ENCODE data around the gene KRT77. TPM values are rescaled to one million over a fixed set of nuclear protein-coding genes. Genes with fewer than 3 reads are reported as not detected.
A peak's percentile ranks its signal among the peaks of the same experiment; 100 is the strongest.

Gene KRT77
- total and polyA plus RNA-seq, 7 experiments from 2014 or later: 0.08 to 0.13 (median 0.10) TPM; not detected in 3

GRCh38 chr12:52699373-52699772 is 4.0 kb downstream of the KRT77 start:
- Mint-ChIP-seq H3K36me3 (peaks cover 0 to 3% (median 0%) of the 10 kb centered on the region in 5 donors), H3K27ac (peak overlapping the region in 2 of 9 donors; percentile 16 to 73), H3K27me3 (peaks cover 0 to 23% (median 0%) of the 10 kb centered on the region in 5 donors), H3K4me1 (peaks cover 0 to 20% (median 8%) of the 10 kb centered on the region in 7 donors), H3K4me3 (no peak overlapping the region), H3K9me3 (no peaks in the 10 kb centered on the region)
- Histone ChIP-seq H3K9me3 (ENCODE audit: control insufficient read depth in 2 of 3, low read length in 3 of 3) (no peaks in the 10 kb centered on the region), H3K4me3 (ENCODE audit: low read length) (no peak overlapping the region), H3K4me1 (ENCODE audit: control insufficient read depth in 2 of 2, insufficient read depth in 2 of 2, low read length in 2 of 2) (no peaks in the 10 kb centered on the region), H3K36me3 (ENCODE audit: control insufficient read depth in 2 of 3, insufficient read depth in 3 of 3, low read length in 3 of 3) (no peaks in the 10 kb centered on the region), H3K27ac (ENCODE audit: low read depth, low read length) (no peak overlapping the region), H3K27me3 (ENCODE audit: control insufficient read depth in 2 of 2, insufficient read depth in 2 of 2, low read length in 2 of 2) (no peaks in the 10 kb centered on the region)
- DNase-seq: no peak
- intact Hi-C loops (cut with micrococcal nuclease): no loop called here
- ATAC-seq: no peak
- ChIA-PET POLR2A (interaction anchor here (1.0 kb wide), 1 partner anchor 11 kb away, joined by 3 read pairs; no protein-coding TSS in a partner anchor), CTCF (no interaction called here)

- intact Hi-C loops (cut with micrococcal nuclease): no loop called here
- DNase-seq: no peak
- no peaks in the 10 kb centered on the region for H3K9me3 ChIP-seq (ENCODE audit: control insufficient read depth in 2 of 3, low read length in 3 of 3)
- Mint-ChIP-seq H3K4me1 (peaks cover 0 to 20% (median 7%) of the 10 kb centered on the region in 7 donors), H3K27me3 (peaks cover 0 to 22% (median 0%) of the 10 kb centered on the region in 5 donors), H3K36me3 (peaks cover 0 to 3% (median 0%) of the 10 kb centered on the region in 5 donors), H3K9me3 (no peaks in the 10 kb centered on the region), H3K27ac (peak overlapping the region in 2 of 9 donors; percentile 31 to 36), H3K4me3 (no peak overlapping the region)
- ChIA-PET CTCF (interaction anchor here (0.6 kb wide), 1 partner anchor 13 kb away, joined by 6 read pairs; no protein-coding TSS in a partner anchor), POLR2A (interaction anchor here (0.7 to 1.0 kb wide), 2 partner anchors 11 to 62 kb away, joined by 3 read pairs; no protein-coding TSS in a partner anchor)
- no peaks in the 10 kb centered on the region for H3K27me3 ChIP-seq (ENCODE audit: control insufficient read depth in 2 of 2, insufficient read depth in 2 of 2, low read length in 2 of 2)
- ATAC-seq: no peak
- H3K4me3 ChIP-seq (ENCODE audit: low read length): no peak overlapping the region
- no peak overlapping the region for H3K27ac ChIP-seq (ENCODE audit: low read depth, low read length)
- H3K4me1 ChIP-seq (ENCODE audit: control insufficient read depth in 2 of 2, insufficient read depth in 2 of 2, low read length in 2 of 2): no peaks in the 10 kb centered on the region
- H3K36me3 ChIP-seq (ENCODE audit: control insufficient read depth in 2 of 3, insufficient read depth in 3 of 3, low read length in 3 of 3): no peaks in the 10 kb centered on the region
Measured at GRCh38 chr12:52698651-52699340, 4.5 kb downstream of the KRT77 start.

- peaks cover 0 to under 1% (median 0%) of the 10 kb centered on the region in 5 donors for H3K36me3 Mint-ChIP-seq
- intact Hi-C loops (cut with micrococcal nuclease): no loop called here
- H3K36me3 ChIP-seq (ENCODE audit: control insufficient read depth in 2 of 3, insufficient read depth in 3 of 3, low read length in 3 of 3): no peaks in the 10 kb centered on the region
- ChIA-PET POLR2A (no interaction called here), CTCF (no interaction called here)
- H3K4me3 ChIP-seq (ENCODE audit: low read length): no peak overlapping the region
- H3K27ac Mint-ChIP-seq: no peak overlapping the region
- H3K27me3 ChIP-seq (ENCODE audit: control insufficient read depth in 2 of 2, insufficient read depth in 2 of 2, low read length in 2 of 2): no peaks in the 10 kb centered on the region
- H3K27me3 Mint-ChIP-seq: peaks cover 0 to 29% (median 0%) of the 10 kb centered on the region in 5 donors
- ATAC-seq (no peak), DNase-seq (no peak)
- H3K9me3 ChIP-seq (ENCODE audit: control insufficient read depth in 2 of 3, low read length in 3 of 3): no peaks in the 10 kb centered on the region
- H3K4me3 Mint-ChIP-seq: no peak overlapping the region
- peaks cover 0 to 6% of the 10 kb centered on the region in 2 donors for H3K4me1 ChIP-seq (ENCODE audit: control insufficient read depth in 2 of 2, insufficient read depth in 2 of 2, low read length in 2 of 2)
- no peaks in the 10 kb centered on the region for H3K9me3 Mint-ChIP-seq
- H3K4me1 Mint-ChIP-seq: peaks cover 0 to 32% (median 15%) of the 10 kb centered on the region in 7 donors
- H3K27ac ChIP-seq (ENCODE audit: low read depth, low read length): no peak overlapping the region
Measured at GRCh38 chr12:52697058-52697582, 6.2 kb downstream of the KRT77 start.

GRCh38 chr12:52696588-52696987 is 6.7 kb downstream of the KRT77 start:
- Mint-ChIP-seq H3K27ac (peak overlapping the region in 2 of 9 donors; percentile 73 to 76), H3K36me3 (no peaks in the 10 kb centered on the region), H3K9me3 (no peaks in the 10 kb centered on the region), H3K4me1 (peaks cover 0 to 33% (median 20%) of the 10 kb centered on the region in 7 donors), H3K27me3 (peaks cover 0 to 31% (median 0%) of the 10 kb centered on the region in 5 donors), H3K4me3 (no peak overlapping the region)
- H3K27ac ChIP-seq (ENCODE audit: low read depth, low read length): no peak overlapping the region
- H3K27me3 ChIP-seq (ENCODE audit: control insufficient read depth in 2 of 2, insufficient read depth in 2 of 2, low read length in 2 of 2): no peaks in the 10 kb centered on the region
- CTCF ChIA-PET: no interaction called here
- H3K4me3 ChIP-seq (ENCODE audit: low read length): no peak overlapping the region
- peaks cover 0 to 12% of the 10 kb centered on the region in 2 donors for H3K4me1 ChIP-seq (ENCODE audit: control insufficient read depth in 2 of 2, insufficient read depth in 2 of 2, low read length in 2 of 2)
- H3K9me3 ChIP-seq (ENCODE audit: control insufficient read depth in 2 of 3, low read length in 3 of 3): no peaks in the 10 kb centered on the region
- H3K36me3 ChIP-seq (ENCODE audit: control insufficient read depth in 2 of 3, insufficient read depth in 3 of 3, low read length in 3 of 3): no peaks in the 10 kb centered on the region
- intact Hi-C loops (cut with micrococcal nuclease): no loop called here
- POLR2A ChIA-PET: interaction anchor here (0.7 to 1.0 kb wide), 2 partner anchors 15 to 86 kb away, joined by 3 read pairs; no protein-coding TSS in a partner anchor
- ATAC-seq (no peak), DNase-seq (no peak)

GRCh38 chr12:52695039-52695438 is 8.3 kb downstream of the KRT77 start:
- peak overlapping the region in 1 of 9 donors; percentile 72 for H3K27ac Mint-ChIP-seq
- peaks cover 0 to 1% (median 0%) of the 10 kb centered on the region in 5 donors for H3K36me3 Mint-ChIP-seq

GRCh38 chr12:52694151-52694550 is 9.2 kb downstream of the KRT77 start:
- no peaks in the 10 kb centered on the region for H3K36me3 ChIP-seq (ENCODE audit: control insufficient read depth in 2 of 3, insufficient read depth in 3 of 3, low read length in 3 of 3)
- no peaks in the 10 kb centered on the region for H3K9me3 ChIP-seq (ENCODE audit: control insufficient read depth in 2 of 3, low read length in 3 of 3)
- no peak overlapping the region for H3K27ac ChIP-seq (ENCODE audit: low read depth, low read length)
- H3K27ac Mint-ChIP-seq: no peak overlapping the region
- intact Hi-C loops (cut with micrococcal nuclease): loop anchor here (5.0 kb wide), 2 partner anchors 47 to 178 kb away; no protein-coding TSS in a partner anchor
- no peaks in the 10 kb centered on the region for H3K9me3 Mint-ChIP-seq
- H3K27me3 Mint-ChIP-seq: peaks cover 0 to 53% (median 0%) of the 10 kb centered on the region in 5 donors
- H3K4me1 Mint-ChIP-seq: peaks cover 8 to 51% (median 42%) of the 10 kb centered on the region in 7 donors
- ATAC-seq (no peak), DNase-seq (no peak)
- peaks cover 0 to 1% (median 0%) of the 10 kb centered on the region in 5 donors for H3K36me3 Mint-ChIP-seq
- peaks cover 5 to 27% of the 10 kb centered on the region in 2 donors for H3K4me1 ChIP-seq (ENCODE audit: control insufficient read depth in 2 of 2, insufficient read depth in 2 of 2, low read length in 2 of 2)
- no peak overlapping the region for H3K4me3 ChIP-seq (ENCODE audit: low read length)
- CTCF ChIA-PET: interaction anchor here (1.3 kb wide), 1 partner anchor 83 kb away, joined by 3 read pairs; no protein-coding TSS in a partner anchor
- peak overlapping the region in 1 of 10 donors; percentile 32 for H3K4me3 Mint-ChIP-seq
- H3K27me3 ChIP-seq (ENCODE audit: control insufficient read depth in 2 of 2, insufficient read depth in 2 of 2, low read length in 2 of 2): no peaks in the 10 kb centered on the region
- POLR2A ChIA-PET: no interaction called here

More at GRCh38 chr12:52695039-52695438, 8.3 kb downstream of the KRT77 start:
- Mint-ChIP-seq H3K9me3 (no peaks in the 10 kb centered on the region), H3K4me3 (no peak overlapping the region), H3K4me1 (peaks cover 8 to 43% (median 36%) of the 10 kb centered on the region in 7 donors), H3K27me3 (peaks cover 0 to 44% (median 0%) of the 10 kb centered on the region in 5 donors)
- no peak for ATAC-seq
- Histone ChIP-seq H3K4me3 (ENCODE audit: low read length) (no peak overlapping the region), H3K36me3 (ENCODE audit: control insufficient read depth in 2 of 3, insufficient read depth in 3 of 3, low read length in 3 of 3) (no peaks in the 10 kb centered on the region), H3K27ac (ENCODE audit: low read depth, low read length) (no peak overlapping the region), H3K4me1 (ENCODE audit: control insufficient read depth in 2 of 2, insufficient read depth in 2 of 2, low read length in 2 of 2) (peaks cover 5 to 24% of the 10 kb centered on the region in 2 donors), H3K27me3 (ENCODE audit: control insufficient read depth in 2 of 2, insufficient read depth in 2 of 2, low read length in 2 of 2) (no peaks in the 10 kb centered on the region), H3K9me3 (ENCODE audit: control insufficient read depth in 2 of 3, low read length in 3 of 3) (no peaks in the 10 kb centered on the region)
- intact Hi-C loops (cut with micrococcal nuclease): no loop called here
- ChIA-PET CTCF (interaction anchor here (0.7 kb wide), 1 partner anchor 110 kb away, joined by 5 read pairs; no protein-coding TSS in a partner anchor), POLR2A (no interaction called here)
- no peak for DNase-seq
